WTC11 (cell line): Measurements from ENCODE around the gene FOXRED1. TPM values are rescaled to one million over a fixed set of nuclear protein-coding genes. Genes with fewer than 3 reads are reported as not detected.

Source experiments
- ATAC-seq: fragments of 200-7000 bp; cut with Tn5 transposase; 2 replicates; pipeline ENCODE4 v1.10.0; 2021; ENCODE audit warnings: mild to moderate bottlenecking, moderate library complexity
- Bru-seq: library from RNA; stranded (reverse); fragments of 400-500 nt; gene quantifications from one replicate; lab custom pipeline; 2021; lab: Mats Ljungman, UMichigan
- CTCF ChIA-PET: fragments of 300-600 bp; sonication (Branson Sonifier 250); formaldehyde crosslinking; loops from one replicate; lab custom pipeline; 2021; ENCODE audit warnings: antibody characterized with exemption; lab: Charles Lee
- POLR2A ChIA-PET: fragments of 350-600 bp; sonication (Branson Sonifier 250); formaldehyde crosslinking; loops from one replicate; lab custom pipeline; 2021; ENCODE audit warnings: antibody characterized with exemption; lab: Charles Lee
- DNase-seq: peaks from one replicate; pipeline ENCODE4 v3.0.0; 2021; ENCODE audit warnings: low spot score
- H3K27ac Mint-ChIP-seq: 2 replicates; pipeline ENCODE4 v1.8.0; 2021; ENCODE audit warnings: mixed read lengths
- H3K27me3 Mint-ChIP-seq: 2 replicates; pipeline ENCODE4 v1.8.0; 2021; ENCODE audit warnings: low read depth, mild to moderate bottlenecking, moderate library complexity, mixed read lengths
- H3K36me3 Mint-ChIP-seq: 2 replicates; pipeline ENCODE4 v1.8.0; 2021; ENCODE audit warnings: mixed read lengths
- H3K4me1 Mint-ChIP-seq: 2 replicates; pipeline ENCODE4 v1.8.0; 2022; ENCODE audit warnings: mixed read lengths
- H3K4me3 Mint-ChIP-seq: 2 replicates; pipeline ENCODE4 v1.8.0; 2021; ENCODE audit warnings: mild to moderate bottlenecking, moderate library complexity, mixed read lengths
- H3K9me3 Mint-ChIP-seq: 2 replicates; pipeline ENCODE4 v1.8.0; 2021; ENCODE audit warnings: mixed read lengths
- AFF4 ChIP-seq: sonication (generic); formaldehyde crosslinking; IDR thresholded peaks from 2 replicates; pipeline ENCODE4 v1.8.1; 2023; ENCODE audit warnings: mild to moderate bottlenecking, missing genetic modification reagents, borderline replicate concordance
- ESRRA ChIP-seq: sonication (generic); formaldehyde crosslinking; IDR thresholded peaks from 2 replicates; pipeline ENCODE4 v1.8.1; 2022; ENCODE audit warnings: mild to moderate bottlenecking, missing genetic modification reagents, borderline replicate concordance
- JAZF1 ChIP-seq: fragments of 250-450 bp; sonication (Bioruptor Pico); IDR thresholded peaks from 2 replicates; pipeline ENCODE4 v1.9.0; 2021; ENCODE audit warnings: moderate library complexity, mild to moderate bottlenecking, inconsistent platforms
- JUN ChIP-seq: sonication (generic); formaldehyde crosslinking; IDR thresholded peaks from 2 replicates; pipeline ENCODE4 v1.8.0; 2023; ENCODE audit warnings: mild to moderate bottlenecking, missing genetic modification reagents
- TCF7 ChIP-seq: sonication (generic); formaldehyde crosslinking; IDR thresholded peaks from 2 replicates; pipeline ENCODE4 v1.8.0; 2022; ENCODE audit warnings: mild to moderate bottlenecking, low read depth, missing genetic modification reagents, moderate library complexity
- TEAD1 ChIP-seq: sonication (generic); formaldehyde crosslinking; IDR thresholded peaks from 2 replicates; pipeline ENCODE4 v1.8.0; 2022; ENCODE audit warnings: mild to moderate bottlenecking, missing genetic modification reagents
- TEAD4 ChIP-seq: sonication (generic); formaldehyde crosslinking; IDR thresholded peaks from 2 replicates; pipeline ENCODE4 v1.8.0; 2022; ENCODE audit warnings: mild to moderate bottlenecking, missing genetic modification reagents
- ZBTB21 ChIP-seq: sonication (generic); formaldehyde crosslinking; IDR thresholded peaks from 2 replicates; pipeline ENCODE4 v1.8.1; 2023; ENCODE audit warnings: mild to moderate bottlenecking, missing genetic modification reagents, borderline replicate concordance
- ZNF317 ChIP-seq: sonication (generic); formaldehyde crosslinking; IDR thresholded peaks from 2 replicates; pipeline ENCODE4 v1.8.1; 2023; ENCODE audit warnings: low read depth, mild to moderate bottlenecking, moderate library complexity, missing genetic modification reagents, borderline replicate concordance
- ZNF416 ChIP-seq: fragments of 250-450 bp; sonication (Bioruptor Pico); IDR thresholded peaks from 2 replicates; pipeline ENCODE4 v1.9.0; 2021; ENCODE audit warnings: mild to moderate bottlenecking, inconsistent platforms
- long read RNA-seq, 3 experiments: library from RNA in 1 of 3; library from capped mRNA in 1 of 3; library from polyadenylated mRNA in 1 of 3; unstranded in 2 of 3; stranded (forward) in 1 of 3; transcript quantifications; one replicate each; pipeline ENCODE4 v2.0.0, GENCODE V29; 2021
- total RNA-seq: library from RNA; stranded (reverse); gene quantifications from 3 replicates; pipeline ENCODE4 v1.2.3, GENCODE V29; 2021
- TF ChIP-seq, protein P1 (sequence below): sonication (generic); formaldehyde crosslinking; conservative IDR thresholded peaks from 2 replicates; pipeline ENCODE4 v1.8.1; 2022; ENCODE audit warnings: mild to moderate bottlenecking, missing genetic modification reagents
- TF ChIP-seq, protein P2 (sequence below): sonication (generic); formaldehyde crosslinking; conservative IDR thresholded peaks from 2 replicates; pipeline ENCODE4 v1.8.1; 2023; ENCODE audit warnings: mild to moderate bottlenecking, low read depth, missing genetic modification reagents, moderate library complexity
- TF ChIP-seq, protein P3 (sequence below): sonication (generic); formaldehyde crosslinking; IDR thresholded peaks from 2 replicates; pipeline ENCODE4 v1.8.1; 2022; ENCODE audit warnings: missing genetic modification reagents, borderline replicate concordance
- TF ChIP-seq, protein P4 (sequence below): fragments of 250-450 bp; sonication (Bioruptor Pico); conservative IDR thresholded peaks from 2 replicates; pipeline ENCODE4 v1.9.0; 2021; ENCODE audit warnings: mild to moderate bottlenecking
- TF ChIP-seq, protein P5 (sequence below): sonication (generic); formaldehyde crosslinking; IDR thresholded peaks from 2 replicates; pipeline ENCODE4 v1.8.0; 2023; ENCODE audit warnings: missing genetic modification reagents, mild to moderate bottlenecking, borderline replicate concordance

FOXRED1 gene
- total RNA-seq, result 59.4 to 64.4 TPM (median 61.9 TPM) in 3 replicates
- Bru-seq, nascent RNA, result percentile 76 among the genes with signal in this experiment
- long read RNA-seq, experiment 1, transcript FOXRED1-201 (11 exons, 1,970 nt), result major isoform, 129 of 199 reads
- long read RNA-seq, experiment 1, partial matches to known transcripts, result 14 of 199 reads
- long read RNA-seq, experiment 1, other reads (novel, unspliced or antisense), result 53 of 199 reads
- long read RNA-seq, experiment 2, transcript FOXRED1-201 (11 exons, 1,970 nt), result major isoform, 21 of 58 reads
- long read RNA-seq, experiment 2, partial matches to known transcripts, result 13 of 58 reads
- long read RNA-seq, experiment 2, other reads (novel, unspliced or antisense), result 23 of 58 reads
- long read RNA-seq, experiment 3, transcript FOXRED1-201 (11 exons, 1,970 nt), result major isoform, 84 of 118 reads
- long read RNA-seq, experiment 3, partial matches to known transcripts, result 9 of 118 reads
- long read RNA-seq, experiment 3, other reads (novel, unspliced or antisense), result 24 of 118 reads

DNA sequence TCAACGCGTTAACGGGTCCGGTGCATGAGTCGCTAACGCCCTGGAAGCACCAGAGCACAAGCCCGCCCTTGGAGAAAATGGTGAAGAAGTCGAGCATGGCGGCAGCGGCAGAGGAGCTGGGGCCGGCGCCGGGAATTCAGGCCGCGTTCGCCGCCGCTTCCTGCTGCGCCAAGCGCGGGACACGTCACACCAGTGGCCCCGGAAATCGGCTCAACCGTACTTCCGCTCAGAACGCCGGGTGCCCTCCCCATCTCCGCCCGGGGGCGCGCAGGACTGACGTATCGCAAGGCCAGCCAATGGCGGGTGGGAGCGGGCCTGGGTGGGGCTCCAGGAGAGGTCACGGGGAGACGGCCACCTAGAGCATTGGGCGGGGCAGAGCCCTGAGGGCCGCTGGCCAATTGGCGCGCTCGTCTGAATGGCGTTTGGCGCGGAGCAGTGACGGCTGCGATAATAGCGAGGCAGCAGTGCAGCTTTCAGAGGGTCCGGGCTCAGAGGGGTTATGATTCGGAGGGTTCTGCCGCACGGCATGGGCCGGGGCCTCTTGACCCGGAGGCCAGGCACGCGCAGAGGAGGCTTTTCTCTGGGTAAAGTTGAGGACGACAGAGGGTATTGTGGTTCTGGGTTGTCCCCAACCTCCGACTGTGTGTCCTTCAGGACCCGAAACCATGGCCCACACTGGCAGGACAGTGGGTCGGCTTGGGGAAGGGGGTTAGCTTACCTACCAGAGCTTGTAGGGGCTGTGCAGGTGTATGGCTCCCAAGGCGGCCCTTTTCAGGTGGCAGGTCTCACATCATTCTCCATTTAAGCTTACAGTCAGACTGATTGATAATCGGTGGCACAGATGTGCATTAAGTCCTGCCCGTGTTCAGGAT lies at the start of gene FOXRED1, which contains the start of gene SRPRA:
TSS of gene FOXRED1 (plus strand) at position 447 of the 872 bp plus-strand sequence. CDS start at position 500, 53 bp downstream.
TSS of gene SRPRA (minus strand) at position 188 of the 872 bp plus-strand sequence. CDS start at position 97, 91 bp downstream.
- no peaks in the 10 kb centered on the region for H3K27me3 Mint-ChIP-seq
- DNase-seq (peak; percentile 100), ATAC-seq (peak; percentile 99)
- peaks cover 61% of the 10 kb centered on the region for H3K36me3 Mint-ChIP-seq
- peaks cover 15% of the 10 kb centered on the region for H3K4me1 Mint-ChIP-seq
- peak within 1 kb of the TSS; percentile 87 for H3K4me3 Mint-ChIP-seq
- ChIA-PET CTCF (interaction anchor here (0.9 to 1.4 kb wide), 2 partner anchors 42 to 207 kb away, joined by 3 read pairs; no protein-coding TSS in a partner anchor), POLR2A (interaction anchor here (0.6 to 1.1 kb wide), 6 partner anchors 11 to 703 kb away, joined by 3 to 5 read pairs (median 4); no protein-coding TSS in a partner anchor)
- H3K9me3 Mint-ChIP-seq, result no peaks in the 10 kb centered on the region
- peak within 1 kb of the TSS; percentile 99 for H3K27ac Mint-ChIP-seq
- no peak; the same call in 1 of the 2 replicates for TF ChIP-seq ZNF416 (CRISPR knock-in tag)
- TF ChIP-seq ESRRA (CRISPR knock-in tag), result peak; percentile 57
- TF ChIP-seq TEAD1, result peak; percentile 57; the same call in 1 of the 2 replicates
- TF ChIP-seq JUN (CRISPR knock-in tag), result peak; percentile 84
- no peak for TF ChIP-seq ZNF317 (CRISPR knock-in tag)
- TF ChIP-seq AFF4 (CRISPR knock-in tag), result no peak
- TF ChIP-seq, protein P1, sequence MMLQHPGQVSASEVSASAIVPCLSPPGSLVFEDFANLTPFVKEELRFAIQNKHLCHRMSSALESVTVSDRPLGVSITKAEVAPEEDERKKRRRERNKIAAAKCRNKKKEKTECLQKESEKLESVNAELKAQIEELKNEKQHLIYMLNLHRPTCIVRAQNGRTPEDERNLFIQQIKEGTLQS, result no peak
- TF ChIP-seq ZBTB21 (CRISPR knock-in tag), result peak; percentile 96
- TF ChIP-seq, protein P2, sequence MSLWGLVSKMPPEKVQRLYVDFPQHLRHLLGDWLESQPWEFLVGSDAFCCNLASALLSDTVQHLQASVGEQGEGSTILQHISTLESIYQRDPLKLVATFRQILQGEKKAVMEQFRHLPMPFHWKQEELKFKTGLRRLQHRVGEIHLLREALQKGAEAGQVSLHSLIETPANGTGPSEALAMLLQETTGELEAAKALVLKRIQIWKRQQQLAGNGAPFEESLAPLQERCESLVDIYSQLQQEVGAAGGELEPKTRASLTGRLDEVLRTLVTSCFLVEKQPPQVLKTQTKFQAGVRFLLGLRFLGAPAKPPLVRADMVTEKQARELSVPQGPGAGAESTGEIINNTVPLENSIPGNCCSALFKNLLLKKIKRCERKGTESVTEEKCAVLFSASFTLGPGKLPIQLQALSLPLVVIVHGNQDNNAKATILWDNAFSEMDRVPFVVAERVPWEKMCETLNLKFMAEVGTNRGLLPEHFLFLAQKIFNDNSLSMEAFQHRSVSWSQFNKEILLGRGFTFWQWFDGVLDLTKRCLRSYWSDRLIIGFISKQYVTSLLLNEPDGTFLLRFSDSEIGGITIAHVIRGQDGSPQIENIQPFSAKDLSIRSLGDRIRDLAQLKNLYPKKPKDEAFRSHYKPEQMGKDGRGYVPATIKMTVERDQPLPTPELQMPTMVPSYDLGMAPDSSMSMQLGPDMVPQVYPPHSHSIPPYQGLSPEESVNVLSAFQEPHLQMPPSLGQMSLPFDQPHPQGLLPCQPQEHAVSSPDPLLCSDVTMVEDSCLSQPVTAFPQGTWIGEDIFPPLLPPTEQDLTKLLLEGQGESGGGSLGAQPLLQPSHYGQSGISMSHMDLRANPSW (CRISPR knock-in tag), result no peak
- TF ChIP-seq, protein P3, sequence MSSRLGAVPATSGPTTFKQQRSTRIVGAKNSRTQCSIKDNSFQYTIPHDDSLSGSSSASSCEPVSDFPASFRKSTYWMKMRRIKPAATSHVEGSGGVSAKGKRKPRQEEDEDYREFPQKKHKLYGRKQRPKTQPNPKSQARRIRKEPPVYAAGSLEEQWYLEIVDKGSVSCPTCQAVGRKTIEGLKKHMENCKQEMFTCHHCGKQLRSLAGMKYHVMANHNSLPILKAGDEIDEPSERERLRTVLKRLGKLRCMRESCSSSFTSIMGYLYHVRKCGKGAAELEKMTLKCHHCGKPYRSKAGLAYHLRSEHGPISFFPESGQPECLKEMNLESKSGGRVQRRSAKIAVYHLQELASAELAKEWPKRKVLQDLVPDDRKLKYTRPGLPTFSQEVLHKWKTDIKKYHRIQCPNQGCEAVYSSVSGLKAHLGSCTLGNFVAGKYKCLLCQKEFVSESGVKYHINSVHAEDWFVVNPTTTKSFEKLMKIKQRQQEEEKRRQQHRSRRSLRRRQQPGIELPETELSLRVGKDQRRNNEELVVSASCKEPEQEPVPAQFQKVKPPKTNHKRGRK (CRISPR knock-in tag), result no peak
- TF ChIP-seq, protein P4, sequence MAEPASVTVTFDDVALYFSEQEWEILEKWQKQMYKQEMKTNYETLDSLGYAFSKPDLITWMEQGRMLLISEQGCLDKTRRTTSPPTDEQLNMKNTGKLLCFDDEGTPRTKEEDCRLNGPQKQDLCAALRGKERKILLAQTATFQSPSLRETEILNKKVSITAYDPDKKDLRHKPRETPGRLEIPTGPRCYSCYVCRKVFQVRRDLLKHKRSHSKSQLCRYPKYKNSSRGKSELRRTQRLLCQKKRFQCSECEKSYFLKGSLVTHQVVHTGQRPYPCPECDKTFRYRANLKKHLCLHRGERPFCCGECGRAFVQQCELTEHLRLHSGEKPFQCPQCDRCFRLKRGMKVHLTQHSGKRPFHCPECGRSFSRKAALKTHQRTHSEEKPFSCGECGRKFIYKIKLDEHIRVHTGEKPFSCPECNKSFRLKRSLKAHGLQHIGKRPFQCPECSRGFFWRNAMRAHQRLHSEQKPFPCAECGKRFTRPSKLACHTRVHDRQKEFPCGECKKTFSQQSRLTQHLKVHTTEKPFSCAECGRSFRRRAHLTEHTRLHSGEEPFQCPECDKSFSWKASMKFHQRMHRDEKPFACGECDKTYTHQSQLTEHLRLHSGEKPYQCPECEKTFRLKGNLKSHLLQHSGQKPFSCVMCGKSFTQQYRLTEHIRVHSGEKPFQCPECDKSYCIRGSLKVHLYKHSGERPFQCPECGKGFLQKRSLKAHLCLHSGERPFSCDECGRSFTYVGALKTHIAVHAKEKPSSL (CRISPR knock-in tag), result no peak
- peak; percentile 24; the same call in 1 of the 2 replicates for TF ChIP-seq TEAD4
- no peak for TF ChIP-seq TCF7 (CRISPR knock-in tag)
- TF ChIP-seq, protein P5, sequence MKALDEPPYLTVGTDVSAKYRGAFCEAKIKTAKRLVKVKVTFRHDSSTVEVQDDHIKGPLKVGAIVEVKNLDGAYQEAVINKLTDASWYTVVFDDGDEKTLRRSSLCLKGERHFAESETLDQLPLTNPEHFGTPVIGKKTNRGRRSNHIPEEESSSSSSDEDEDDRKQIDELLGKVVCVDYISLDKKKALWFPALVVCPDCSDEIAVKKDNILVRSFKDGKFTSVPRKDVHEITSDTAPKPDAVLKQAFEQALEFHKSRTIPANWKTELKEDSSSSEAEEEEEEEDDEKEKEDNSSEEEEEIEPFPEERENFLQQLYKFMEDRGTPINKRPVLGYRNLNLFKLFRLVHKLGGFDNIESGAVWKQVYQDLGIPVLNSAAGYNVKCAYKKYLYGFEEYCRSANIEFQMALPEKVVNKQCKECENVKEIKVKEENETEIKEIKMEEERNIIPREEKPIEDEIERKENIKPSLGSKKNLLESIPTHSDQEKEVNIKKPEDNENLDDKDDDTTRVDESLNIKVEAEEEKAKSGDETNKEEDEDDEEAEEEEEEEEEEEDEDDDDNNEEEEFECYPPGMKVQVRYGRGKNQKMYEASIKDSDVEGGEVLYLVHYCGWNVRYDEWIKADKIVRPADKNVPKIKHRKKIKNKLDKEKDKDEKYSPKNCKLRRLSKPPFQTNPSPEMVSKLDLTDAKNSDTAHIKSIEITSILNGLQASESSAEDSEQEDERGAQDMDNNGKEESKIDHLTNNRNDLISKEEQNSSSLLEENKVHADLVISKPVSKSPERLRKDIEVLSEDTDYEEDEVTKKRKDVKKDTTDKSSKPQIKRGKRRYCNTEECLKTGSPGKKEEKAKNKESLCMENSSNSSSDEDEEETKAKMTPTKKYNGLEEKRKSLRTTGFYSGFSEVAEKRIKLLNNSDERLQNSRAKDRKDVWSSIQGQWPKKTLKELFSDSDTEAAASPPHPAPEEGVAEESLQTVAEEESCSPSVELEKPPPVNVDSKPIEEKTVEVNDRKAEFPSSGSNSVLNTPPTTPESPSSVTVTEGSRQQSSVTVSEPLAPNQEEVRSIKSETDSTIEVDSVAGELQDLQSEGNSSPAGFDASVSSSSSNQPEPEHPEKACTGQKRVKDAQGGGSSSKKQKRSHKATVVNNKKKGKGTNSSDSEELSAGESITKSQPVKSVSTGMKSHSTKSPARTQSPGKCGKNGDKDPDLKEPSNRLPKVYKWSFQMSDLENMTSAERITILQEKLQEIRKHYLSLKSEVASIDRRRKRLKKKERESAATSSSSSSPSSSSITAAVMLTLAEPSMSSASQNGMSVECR (CRISPR knock-in tag), result peak; percentile 78; the same call in 1 of the 2 replicates
- TF ChIP-seq JAZF1 (CRISPR knock-in tag), result no peak
